Activated CD4-positive, CD25-positive, alpha-beta regulatory T cell treated with anti-CD3 and anti-CD28 coated beads, Interleukin-2, amount 50 U/mL, for 72 hours (primary cell): ENCODE measurements around the gene LRRC37A3.
A peak's percentile ranks its signal among the peaks of the same experiment; 100 is the strongest.
"Not testable (repeated sequence)": the region's sequence is repeated elsewhere in the genome, so short reads cannot be mapped to it uniquely, and the experiment has no call there.

Experiments
- DNase-seq: peaks from one replicate; pipeline ENCODE4 v3.0.0; 2021

Gene LRRC37A3

GRCh38 chr17:64925244-64925643 is 6.0 kb upstream of the LRRC37A3 start:
- DNase-seq: not testable (repeated sequence)

DNA sequence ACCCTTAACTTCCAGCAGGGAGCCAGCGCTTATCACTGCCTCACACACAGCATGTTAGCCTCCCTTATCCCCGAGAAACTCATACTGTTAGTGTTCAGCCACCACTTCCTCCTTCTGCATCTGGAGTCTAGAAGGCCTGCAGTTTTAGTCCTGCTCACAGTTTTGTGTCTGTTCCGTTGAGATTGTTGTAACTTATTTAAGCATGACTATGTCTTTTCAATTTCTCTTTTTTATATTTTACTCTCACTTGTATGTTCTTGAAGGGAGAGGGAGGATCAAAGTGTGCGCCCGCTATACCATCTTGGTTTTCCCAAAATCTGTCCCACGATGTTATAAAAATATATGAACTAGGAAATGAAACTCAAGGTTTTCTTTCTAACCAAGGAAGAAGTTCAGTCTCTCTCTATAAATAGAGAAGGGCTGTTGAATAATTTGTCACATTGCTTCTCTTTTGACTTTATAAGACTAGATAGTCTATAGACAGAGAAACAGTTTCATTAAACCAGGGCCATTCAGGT is 3.8 kb upstream of the LRRC37A3 start:
- not testable (repeated sequence) for DNase-seq

DNA sequence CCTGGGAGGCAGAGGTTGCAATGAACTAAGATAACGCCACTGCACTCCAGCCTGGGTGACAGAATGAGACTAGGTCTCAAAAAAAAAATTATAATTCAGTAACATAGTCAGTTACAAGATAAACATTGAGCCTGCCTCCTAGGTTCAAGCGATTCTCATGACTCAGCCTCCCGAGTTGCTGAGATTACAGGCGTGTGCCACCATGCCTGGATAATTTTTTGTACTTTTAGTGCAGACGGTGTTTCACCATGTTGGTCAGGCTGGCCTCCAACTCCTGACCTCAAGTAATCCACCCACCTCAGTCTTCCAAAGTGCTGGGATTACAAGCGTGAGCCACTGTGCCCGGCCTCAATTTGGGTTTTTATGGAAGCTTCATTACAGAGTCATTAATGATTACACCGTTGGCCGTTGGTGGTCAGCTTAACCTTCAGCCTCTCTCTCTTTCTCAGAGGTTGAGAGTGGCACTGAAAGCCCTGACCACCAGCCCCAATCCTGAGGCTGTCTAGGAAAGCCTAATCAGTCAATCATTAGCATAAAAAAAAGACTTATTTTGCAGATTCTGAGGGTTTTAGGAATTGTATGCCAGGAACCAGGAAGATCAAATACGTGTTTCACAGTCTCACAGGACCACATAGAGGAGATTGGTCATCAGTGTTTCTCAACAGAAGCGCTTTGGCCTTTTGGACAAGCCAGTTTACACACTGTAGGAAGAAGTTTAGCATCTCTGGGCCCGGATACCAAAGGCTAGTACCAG is 1.3 kb upstream of the LRRC37A3 start:
- DNase-seq: no peak

- DNase-seq: no peak
Measured at GRCh38 chr17:64920026-64920418, 744 bp upstream of the LRRC37A3 start.

GRCh38 chr17:64918842-64919288 is 413 bp downstream of the LRRC37A3 start:
- DNase-seq: peak; percentile 68

DNA sequence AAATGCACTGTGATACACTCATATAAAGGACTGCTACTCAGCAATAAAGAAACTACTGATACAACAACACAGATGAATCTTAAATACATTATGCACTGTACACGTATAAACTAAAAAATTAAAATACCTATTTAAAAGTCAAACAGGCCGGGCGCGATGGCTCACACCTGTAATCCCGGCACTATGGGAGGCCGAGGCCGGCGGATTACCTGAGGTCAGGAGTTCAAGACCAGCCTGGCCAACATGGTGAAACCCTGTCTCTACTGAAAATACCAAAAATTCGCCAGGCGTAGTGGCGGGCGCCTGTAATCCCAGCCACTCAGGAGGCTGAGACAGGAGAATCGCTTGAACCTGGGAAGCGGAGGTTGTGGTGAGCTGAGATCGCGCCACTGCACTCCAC is 1.7 kb downstream of the LRRC37A3 start:
- not testable (repeated sequence) for DNase-seq

- not testable (repeated sequence) for DNase-seq
Measured at GRCh38 chr17:64915244-64915643, 4.0 kb downstream of the LRRC37A3 start.

GRCh38 chr17:64910191-64910514 is 9.1 kb downstream of the LRRC37A3 start:
- not testable (repeated sequence) for DNase-seq

GRCh38 chr17:64909511-64910190 is 9.6 kb downstream of the LRRC37A3 start:
- not testable (repeated sequence) for DNase-seq

GRCh38 chr17:64904069-64904468 is 15.2 kb downstream of the LRRC37A3 start:
- DNase-seq: not testable (repeated sequence)

- not testable (repeated sequence) for DNase-seq
Measured at GRCh38 chr17:64897136-64897535, 22.1 kb downstream of the LRRC37A3 start.

DNA sequence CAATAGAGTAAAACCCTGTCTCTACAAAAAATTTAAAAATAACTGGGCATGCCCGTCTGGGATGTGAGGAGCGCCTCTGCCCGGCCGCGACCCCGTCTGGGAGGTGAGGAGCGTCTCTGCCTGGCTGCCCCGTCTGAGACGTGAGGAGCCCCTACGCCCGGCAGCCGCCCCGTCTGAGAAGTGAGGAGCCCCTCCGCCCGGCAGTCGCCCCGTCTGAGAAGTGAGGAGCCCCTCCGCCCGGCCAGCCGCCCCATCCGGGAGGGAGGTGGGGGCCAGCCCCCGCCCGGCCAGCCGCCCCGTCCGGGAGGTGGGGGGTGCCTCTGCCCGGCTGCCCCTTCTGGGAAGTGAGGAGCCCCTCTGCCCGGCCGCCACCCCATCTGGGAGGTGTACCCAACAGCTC is 45.1 kb downstream of the LRRC37A3 start:
- DNase-seq: not testable (repeated sequence)

GRCh38 chr17:64847504-64848466 is 71.5 kb downstream of the LRRC37A3 start:
- peak; percentile 82 for DNase-seq

DNA sequence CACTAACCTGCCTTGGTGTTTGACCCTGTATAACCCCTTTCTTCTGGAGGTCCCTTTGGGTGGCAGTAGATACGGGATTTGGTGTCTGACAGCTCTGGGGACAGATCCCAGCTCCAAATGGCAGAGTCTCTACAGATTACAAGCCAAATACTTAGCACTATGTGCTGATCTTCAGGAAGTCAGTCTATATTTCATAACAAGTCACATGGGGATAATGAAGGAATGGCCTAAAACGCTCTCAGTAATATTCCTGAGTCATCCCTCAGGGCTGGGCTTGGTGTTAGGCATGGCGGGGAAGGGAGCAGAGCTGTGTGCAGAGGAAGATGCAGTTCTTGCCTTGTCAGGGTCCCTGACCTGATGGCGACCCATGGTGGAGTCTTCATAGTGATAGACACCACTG is 72.4 kb downstream of the LRRC37A3 start:
- DNase-seq: not testable (repeated sequence)

GRCh38 chr17:64843918-64844317 is 75.4 kb downstream of the LRRC37A3 start:
- DNase-seq: not testable (repeated sequence)

DNA sequence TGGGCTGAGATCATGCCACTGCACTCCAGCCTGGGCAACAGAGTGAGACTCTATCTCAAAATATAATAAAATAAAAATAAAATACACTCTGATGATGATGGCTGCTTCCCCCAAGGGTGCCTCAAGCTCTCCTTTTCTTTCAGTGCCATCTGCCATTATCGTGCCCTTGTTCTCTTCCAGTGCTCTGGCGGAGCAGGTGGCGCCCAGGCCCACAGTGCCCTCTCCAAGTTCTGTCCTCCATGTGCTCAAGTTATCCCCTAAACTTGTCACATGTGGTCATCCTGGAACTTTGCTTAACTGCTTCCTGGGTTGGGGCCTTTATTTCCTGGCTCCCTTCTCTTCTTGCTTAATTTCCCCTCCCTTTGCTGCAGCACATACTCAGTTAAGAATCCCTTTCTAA is 76.4 kb downstream of the LRRC37A3 start:
- not testable (repeated sequence) for DNase-seq

- DNase-seq: not testable (repeated sequence)
Measured at GRCh38 chr17:64840960-64841359, 78.3 kb downstream of the LRRC37A3 start.

DNA sequence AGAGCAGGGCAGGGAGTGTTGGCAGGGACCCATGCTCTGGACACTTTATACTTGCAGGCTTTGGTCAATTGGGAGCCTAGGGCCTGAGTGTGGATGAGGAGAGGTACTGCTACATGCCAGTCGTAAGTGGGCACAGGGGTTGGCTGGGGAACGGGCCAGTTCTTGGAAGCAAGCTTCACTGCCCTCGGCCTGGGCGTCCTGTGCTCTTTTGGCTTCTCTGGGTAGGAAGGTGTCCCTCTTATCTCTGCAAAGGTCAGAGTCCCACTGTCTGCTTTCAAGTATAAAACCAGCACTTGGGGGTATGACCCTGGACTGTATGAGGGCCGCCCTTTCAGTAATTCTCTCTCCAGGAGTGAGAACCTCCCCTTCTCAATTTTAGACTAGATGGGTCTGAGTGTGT is 80.8 kb downstream of the LRRC37A3 start:
- not testable (repeated sequence) for DNase-seq

DNA sequence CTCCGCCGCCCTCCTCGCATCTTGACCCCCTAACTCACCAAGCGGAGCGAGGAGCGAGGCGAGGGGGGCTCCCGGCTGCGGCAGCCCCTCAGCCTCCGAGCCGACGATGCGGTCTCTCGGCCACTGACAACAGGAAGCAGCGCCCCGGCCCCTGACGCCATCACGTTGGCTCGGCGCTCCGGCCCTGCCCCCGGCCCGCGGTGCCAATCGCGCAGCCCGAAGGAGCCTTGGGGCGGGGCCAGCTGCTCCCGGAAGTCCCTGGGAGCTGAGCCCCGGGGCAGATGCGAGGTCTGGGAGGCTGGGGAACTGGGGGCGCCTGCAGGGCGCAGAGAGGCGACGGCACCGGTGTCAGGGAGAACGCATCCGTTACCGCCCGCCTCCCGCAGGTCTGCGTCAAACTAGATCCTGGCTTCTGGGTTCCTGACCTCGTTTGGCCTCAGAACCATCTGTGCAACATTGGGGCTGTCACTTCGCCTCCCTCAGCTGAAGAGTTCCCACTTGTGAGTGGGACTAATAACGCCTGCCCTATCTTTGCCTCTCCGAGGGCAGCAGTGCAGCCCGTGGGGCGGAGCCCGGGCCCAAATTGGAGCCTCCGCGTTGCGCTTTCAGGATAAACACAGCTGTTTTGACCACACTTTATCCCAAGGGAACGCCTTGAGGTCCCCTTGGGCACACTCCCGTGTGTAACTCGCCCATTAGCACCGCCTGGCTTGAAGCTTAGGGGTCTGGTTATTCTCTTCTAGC is 82.1 kb downstream of the LRRC37A3 start:
- DNase-seq: peak; percentile 85

GRCh38 chr17:64836623-64837017 is 82.7 kb downstream of the LRRC37A3 start:
- peak; percentile 47 for DNase-seq

DNA sequence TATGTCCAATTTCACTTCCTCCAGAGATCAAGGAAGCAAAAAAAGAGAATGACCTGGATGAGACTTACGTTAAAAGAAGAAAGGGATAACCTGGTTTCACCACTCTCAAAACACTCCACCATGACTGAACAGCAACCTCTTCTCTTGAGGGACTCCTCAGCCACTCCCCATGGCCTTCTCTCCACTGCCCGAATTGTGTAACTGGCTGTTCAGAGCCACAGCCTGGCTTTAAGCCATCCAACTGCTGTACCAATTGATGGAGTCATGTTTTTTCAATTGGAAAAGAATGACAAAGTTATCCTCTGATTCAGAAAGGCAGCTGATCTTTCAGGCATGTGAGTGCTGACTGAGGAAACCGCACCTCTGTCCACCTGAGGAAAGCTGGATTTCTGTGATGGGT is 85.2 kb downstream of the LRRC37A3 start:
- not testable (repeated sequence) for DNase-seq

- not testable (repeated sequence) for DNase-seq
Measured at GRCh38 chr17:64830631-64831040, 88.6 kb downstream of the LRRC37A3 start.
